Measurements from ENCODE around the gene B3GALT6. TPM values are rescaled to one million over a fixed set of nuclear protein-coding genes. Genes with fewer than 3 reads are reported as not detected.

B3GALT6 gene
- 23.2 and 25.7 TPM in 2 replicates for total RNA-seq

GRCh38 chr1:1232208-1232795 lies at the start of gene B3GALT6:
B3GALT6 (plus strand) TSS chr1:1232237; CDS start chr1:1232279, 42 bp downstream.

GRCh38 chr1:1206376-1206965 lies 25.6 kb upstream of the B3GALT6 start, which contains the start of gene TNFRSF18:
TNFRSF18 (minus strand) TSS chr1:1206592; CDS start chr1:1206571, 21 bp downstream.

GRCh38 chr1:1213345-1214265 lies 18.4 kb upstream of the B3GALT6 start, which contains the start of gene TNFRSF4:
TNFRSF4 (minus strand) TSS chr1:1214153; CDS start chr1:1214127, 26 bp downstream.

GRCh38 chr1:1231400-1232207 lies 433 bp upstream of the B3GALT6 start, which contains the start of gene SDF4:
SDF4 (minus strand) TSS chr1:1232001; CDS start chr1:1228772, 3,229 bp downstream.

GRCh38 chr1:1246577-1247340 lies 14.7 kb downstream of the B3GALT6 start, which contains the start of gene C1QTNF12:
C1QTNF12 (minus strand) TSS chr1:1246722; CDS start chr1:1246690, 32 bp downstream.

GRCh38 chr1:1273512-1274298 lies 41.7 kb downstream of the B3GALT6 start, which contains the start of gene UBE2J2:
UBE2J2 (minus strand) TSS chr1:1273854; CDS start chr1:1267992, 5,862 bp downstream.

Other genes with a start within 250 kb of the B3GALT6 start
- gene HES4, start 232.1 kb upstream of the B3GALT6 start, total RNA-seq: 4.3 and 5.5 TPM in 2 replicates
- gene ISG15, start 218.7 kb upstream of the B3GALT6 start, total RNA-seq: 45.9 and 55.6 TPM in 2 replicates
- 36.4 and 39.3 TPM in 2 replicates for gene AGRN, start 212.1 kb upstream of the B3GALT6 start, total RNA-seq
- not detected in 2 replicates for gene RNF223, start 157.9 kb upstream of the B3GALT6 start, total RNA-seq
- gene C1orf159, start 116.1 kb upstream of the B3GALT6 start, total RNA-seq: 13.8 and 14.7 TPM in 2 replicates
- not detected in 2 replicates for gene TTLL10, start 58.4 kb upstream of the B3GALT6 start, total RNA-seq
- 0.34 TPM in 1 of 2 replicates, not detected in the other for gene TNFRSF18, start 25.6 kb upstream of the B3GALT6 start, total RNA-seq
- gene TNFRSF4, start 18.1 kb upstream of the B3GALT6 start, total RNA-seq: 0.17 and 0.30 TPM in 2 replicates
- 125 and 128 TPM in 2 replicates for gene SDF4, start 236 bp upstream of the B3GALT6 start, total RNA-seq
- gene C1QTNF12, start 14.5 kb downstream of the B3GALT6 start, total RNA-seq: 0.17 and 0.59 TPM in 2 replicates
- gene UBE2J2, start 41.6 kb downstream of the B3GALT6 start, total RNA-seq: 45.9 and 61.7 TPM in 2 replicates
- gene SCNN1D, start 48.2 kb downstream of the B3GALT6 start, total RNA-seq: 0.30 and 1.2 TPM in 2 replicates
- 27.6 and 28.9 TPM in 2 replicates for gene ACAP3, start 75.7 kb downstream of the B3GALT6 start, total RNA-seq
- gene PUSL1, start 76.4 kb downstream of the B3GALT6 start, total RNA-seq: 32.4 and 42.2 TPM in 2 replicates
- gene INTS11, start 92.4 kb downstream of the B3GALT6 start, total RNA-seq: 112 and 113 TPM in 2 replicates
- gene CPTP, start 92.6 kb downstream of the B3GALT6 start, total RNA-seq: 26.0 and 29.1 TPM in 2 replicates
- under 0.01 TPM in 2 replicates for gene TAS1R3, start 99.0 kb downstream of the B3GALT6 start, total RNA-seq
- 60.1 and 71.6 TPM in 2 replicates for gene DVL1, start 117.2 kb downstream of the B3GALT6 start, total RNA-seq
- 382 and 409 TPM in 2 replicates for gene MXRA8, start 126.3 kb downstream of the B3GALT6 start, total RNA-seq
- 193 and 196 TPM in 2 replicates for gene AURKAIP1, start 143.0 kb downstream of the B3GALT6 start, total RNA-seq
- 53.2 and 54.5 TPM in 2 replicates for gene CCNL2, start 167.1 kb downstream of the B3GALT6 start, total RNA-seq
- gene MRPL20, start 175.1 kb downstream of the B3GALT6 start, total RNA-seq: 153 and 190 TPM in 2 replicates
- 0.45 and 0.50 TPM in 2 replicates for gene ANKRD65, start 189.0 kb downstream of the B3GALT6 start, total RNA-seq
- gene VWA1, start 203.5 kb downstream of the B3GALT6 start, total RNA-seq: 7.1 and 7.9 TPM in 2 replicates
- under 0.01 TPM in 1 of 2 replicates, not detected in the other for gene ATAD3C, start 217.5 kb downstream of the B3GALT6 start, total RNA-seq
- 25.1 and 26.3 TPM in 2 replicates for gene ATAD3B, start 239.5 kb downstream of the B3GALT6 start, total RNA-seq

Data from bronchus fibroblast of lung (primary cell).